Fibroblast of lung (primary cell): ENCODE results near the gene ABCG8. TPM values are rescaled to one million over a fixed set of nuclear protein-coding genes. Genes with fewer than 3 reads are reported as not detected.
A peak's percentile ranks its signal among the peaks of the same experiment; 100 is the strongest.

Experiments
- DNase-seq, 2 donors: peaks; one replicate each; pipeline versions ENCODE4 v3.0.0 to v3.0.0-alpha.2; 2010; ENCODE audit warnings: low read depth in 2 of 2
- H2AFZ ChIP-seq: 2 replicates; pipeline ENCODE4 v1.5.1; 2012; ENCODE audit warnings: low read length, control low read depth, inconsistent platforms
- H3K27ac ChIP-seq: 2 replicates; pipeline ENCODE4 v1.5.1; 2011; ENCODE audit warnings: low read length, control low read depth; ENCODE audit not compliant: insufficient read depth
- H3K27me3 ChIP-seq: 2 replicates; pipeline ENCODE4 v1.5.1; 2011; ENCODE audit warnings: mild to moderate bottlenecking, low read length; ENCODE audit not compliant: control insufficient read depth, insufficient read depth
- H3K36me3 ChIP-seq: 2 replicates; pipeline ENCODE4 v1.5.1; 2011; ENCODE audit warnings: low read length; ENCODE audit not compliant: control insufficient read depth, insufficient read depth
- H3K4me1 ChIP-seq: 2 replicates; pipeline ENCODE4 v1.5.1; 2011; ENCODE audit warnings: low read length; ENCODE audit not compliant: control insufficient read depth, insufficient read depth; ENCODE audit errors: extremely low read depth
- H3K4me2 ChIP-seq: 2 replicates; pipeline ENCODE4 v1.5.1; 2011; ENCODE audit warnings: low read length, control low read depth; ENCODE audit not compliant: insufficient read depth; ENCODE audit errors: extremely low read depth
- H3K4me3 ChIP-seq, 4 experiments: fragments of 200-600 bp in 1 of 4; sonication (generic) in 1 of 4; replicated peaks in 1 of 4; 2 replicates each; pipeline ENCODE4 v1.5.1; 2011 to 2016; ENCODE audit warnings: low read length in 4 of 4, low read depth in 3 of 4, mild to moderate bottlenecking in 3 of 4, control low read depth in 2 of 4, inconsistent platforms in 1 of 4, mixed read lengths in 1 of 4; ENCODE audit not compliant: insufficient read depth in 1 of 4; ENCODE audit errors: control extremely low read depth in 1 of 4
- H3K79me2 ChIP-seq: 2 replicates; pipeline ENCODE4 v1.5.1; 2012; ENCODE audit warnings: mild to moderate bottlenecking, low read length, inconsistent platforms; ENCODE audit not compliant: control insufficient read depth, insufficient read depth
- H3K9ac ChIP-seq: 2 replicates; pipeline ENCODE4 v1.5.1; 2011; ENCODE audit warnings: mild to moderate bottlenecking, low read length, control low read depth; ENCODE audit not compliant: insufficient read depth
- H3K9me3 ChIP-seq: 2 replicates; pipeline ENCODE4 v1.5.1; 2012; ENCODE audit warnings: low read depth, low read length; ENCODE audit not compliant: control insufficient read depth, insufficient read depth
- H4K20me1 ChIP-seq: 2 replicates; pipeline ENCODE4 v1.5.1; 2011; ENCODE audit warnings: low read length; ENCODE audit not compliant: control insufficient read depth, insufficient read depth; ENCODE audit errors: extremely low read depth
- EZH2 ChIP-seq: IDR thresholded peaks from 2 replicates; pipeline ENCODE4 v1.5.1; 2012; ENCODE audit warnings: low read length, control low read depth, mild to moderate bottlenecking; ENCODE audit errors: missing control alignments
- polyA plus RNA-seq, 2 donors: library from polyadenylated mRNA; depleted of rRNA in 1 of 2; stranded (reverse) in 1 of 2; unstranded in 1 of 2; fragments of >200 nt; gene quantifications; 2 replicates each; pipeline ENCODE4 v1.2.1, GENCODE V29; 2011 to 2012; ENCODE audit warnings: missing spikeins in 1 of 2
- total RNA-seq: library from RNA; depleted of rRNA; stranded (reverse); fragments of >200 nt; gene quantifications from 2 replicates; pipeline ENCODE4 v1.2.1, GENCODE V29; 2014
- TF ChIP-seq, protein P1 (sequence below), 2 donors: IDR thresholded peaks in 1 of 2; conservative IDR thresholded peaks in 1 of 2; 1 replicate in 1 of 2; 2 replicates in 1 of 2; pipeline ENCODE4 v1.5.1; 2011 to 2012; ENCODE audit warnings: low read length in 2 of 2, control low read depth in 1 of 2, inconsistent platforms in 1 of 2, low read depth in 1 of 2, mild to moderate bottlenecking in 1 of 2

The ABCG8 gene
- total and polyA plus RNA-seq, 2 donors (not counting 1 experiment from before 2014, with no cell fraction given), result not detected

DNA sequence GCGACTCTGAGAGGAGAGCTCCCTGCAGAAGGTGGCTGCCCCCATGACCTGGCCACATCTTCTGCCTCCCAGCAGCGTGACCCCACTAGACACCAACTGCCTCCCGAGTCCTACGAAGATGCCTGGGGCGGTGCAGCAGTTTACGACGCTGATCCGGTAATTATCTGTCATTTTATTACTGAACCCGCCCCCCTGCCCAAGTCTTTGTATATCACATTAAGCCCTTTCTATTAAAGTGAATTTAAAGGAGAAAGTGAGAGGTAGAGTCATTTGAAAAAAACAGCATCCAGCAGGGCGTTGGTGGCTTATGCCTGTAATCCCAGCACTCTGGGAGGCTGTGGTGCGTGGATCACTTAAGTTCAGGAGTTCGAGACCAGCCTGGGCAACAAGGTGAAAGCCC, 33.4 kb downstream of the ABCG8 start:
- Histone ChIP-seq H2AFZ (no peak overlapping the region), H3K9ac (no peak overlapping the region), H3K4me3 (no peak overlapping the region), H4K20me1 (no peaks in the 10 kb centered on the region), H3K4me2 (no peak overlapping the region), H3K36me3 (no peaks in the 10 kb centered on the region), H3K79me2 (no peaks in the 10 kb centered on the region), H3K4me1 (no peaks in the 10 kb centered on the region), H3K9me3 (no peaks in the 10 kb centered on the region), H3K27ac (no peak overlapping the region), H3K27me3 (peaks cover 9% of the 10 kb centered on the region)
- DNase-seq, result no peak
- TF ChIP-seq, protein P1, sequence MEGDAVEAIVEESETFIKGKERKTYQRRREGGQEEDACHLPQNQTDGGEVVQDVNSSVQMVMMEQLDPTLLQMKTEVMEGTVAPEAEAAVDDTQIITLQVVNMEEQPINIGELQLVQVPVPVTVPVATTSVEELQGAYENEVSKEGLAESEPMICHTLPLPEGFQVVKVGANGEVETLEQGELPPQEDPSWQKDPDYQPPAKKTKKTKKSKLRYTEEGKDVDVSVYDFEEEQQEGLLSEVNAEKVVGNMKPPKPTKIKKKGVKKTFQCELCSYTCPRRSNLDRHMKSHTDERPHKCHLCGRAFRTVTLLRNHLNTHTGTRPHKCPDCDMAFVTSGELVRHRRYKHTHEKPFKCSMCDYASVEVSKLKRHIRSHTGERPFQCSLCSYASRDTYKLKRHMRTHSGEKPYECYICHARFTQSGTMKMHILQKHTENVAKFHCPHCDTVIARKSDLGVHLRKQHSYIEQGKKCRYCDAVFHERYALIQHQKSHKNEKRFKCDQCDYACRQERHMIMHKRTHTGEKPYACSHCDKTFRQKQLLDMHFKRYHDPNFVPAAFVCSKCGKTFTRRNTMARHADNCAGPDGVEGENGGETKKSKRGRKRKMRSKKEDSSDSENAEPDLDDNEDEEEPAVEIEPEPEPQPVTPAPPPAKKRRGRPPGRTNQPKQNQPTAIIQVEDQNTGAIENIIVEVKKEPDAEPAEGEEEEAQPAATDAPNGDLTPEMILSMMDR (conservative IDR thresholded peaks at IDR 0.05 in 1 of 2, IDR thresholded peaks at IDR 0.05 in 1 of 2; ENCODE audit: low read depth in 1 of 2, low read length in 2 of 2), result no peak
- no peak for TF ChIP-seq EZH2

DNA sequence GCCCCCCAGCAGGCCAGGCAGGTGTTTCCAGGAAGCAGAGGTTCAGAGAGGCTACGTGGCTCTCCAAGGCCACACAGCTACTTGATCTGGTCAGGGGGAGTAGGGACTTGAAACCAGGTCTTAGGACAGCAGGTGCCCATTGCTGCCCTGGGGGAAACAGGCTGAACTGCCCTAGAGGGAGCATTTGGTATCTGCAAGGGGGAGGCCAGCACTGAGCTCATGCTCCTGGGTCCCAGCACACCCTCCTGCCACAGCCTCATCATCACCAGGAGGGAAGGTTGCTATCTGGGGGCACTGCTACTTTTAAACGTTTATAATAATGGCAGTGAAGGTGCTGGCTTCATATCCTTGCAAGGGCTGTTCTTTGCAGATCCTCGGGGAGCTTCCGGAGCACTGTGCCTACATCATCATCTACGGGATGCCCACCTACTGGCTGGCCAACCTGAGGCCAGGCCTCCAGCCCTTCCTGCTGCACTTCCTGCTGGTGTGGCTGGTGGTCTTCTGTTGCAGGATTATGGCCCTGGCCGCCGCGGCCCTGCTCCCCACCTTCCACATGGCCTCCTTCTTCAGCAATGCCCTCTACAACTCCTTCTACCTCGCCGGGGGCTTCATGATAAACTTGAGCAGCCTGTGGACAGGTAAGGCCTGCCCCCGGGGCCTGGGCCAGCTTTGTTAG, 36.1 kb downstream of the ABCG8 start:
- H3K27ac ChIP-seq, result no peak overlapping the region
- TF ChIP-seq, protein P1 (conservative IDR thresholded peaks at IDR 0.05 in 1 of 2, IDR thresholded peaks at IDR 0.05 in 1 of 2; ENCODE audit: low read depth in 1 of 2, low read length in 2 of 2), result no peak
- TF ChIP-seq EZH2, result no peak
- no peaks in the 10 kb centered on the region for H3K36me3 ChIP-seq
- H3K4me1 ChIP-seq, result no peaks in the 10 kb centered on the region
- H4K20me1 ChIP-seq, result no peaks in the 10 kb centered on the region
- H3K79me2 ChIP-seq, result no peaks in the 10 kb centered on the region
- no peak overlapping the region for H3K9ac ChIP-seq
- H2AFZ ChIP-seq, result no peak overlapping the region
- H3K4me2 ChIP-seq, result no peak overlapping the region
- no peak for DNase-seq
- no peak overlapping the region for H3K4me3 ChIP-seq
- H3K9me3 ChIP-seq, result no peaks in the 10 kb centered on the region
- H3K27me3 ChIP-seq, result peaks cover 9% of the 10 kb centered on the region

DNA sequence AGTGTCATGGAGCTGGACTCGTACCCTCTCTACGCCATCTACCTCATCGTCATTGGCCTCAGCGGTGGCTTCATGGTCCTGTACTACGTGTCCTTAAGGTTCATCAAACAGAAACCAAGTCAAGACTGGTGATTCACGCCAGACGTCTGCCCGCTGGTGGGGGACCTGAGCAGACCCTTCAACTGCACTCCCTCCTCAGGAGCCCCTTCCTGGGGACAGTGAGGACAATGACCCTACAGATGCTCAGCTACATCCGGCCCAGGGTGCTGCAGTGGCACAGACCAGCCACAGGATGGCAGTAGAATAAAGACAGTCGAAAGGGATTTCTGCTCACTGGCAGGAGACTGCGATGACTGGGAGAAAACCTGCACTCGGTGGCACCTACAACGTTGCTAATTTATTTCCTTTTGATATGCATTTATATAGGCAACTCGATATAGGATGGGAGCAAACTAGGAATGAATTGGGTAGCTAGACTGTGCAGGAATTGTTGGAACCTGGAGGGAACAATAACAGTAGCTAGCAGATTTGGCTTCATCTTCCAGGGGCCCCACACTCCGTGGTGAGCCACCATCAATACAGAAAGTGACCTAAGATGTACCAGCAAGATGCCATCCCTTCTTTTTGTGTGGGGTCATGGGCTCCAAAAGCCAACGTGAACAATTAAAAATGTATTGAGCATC, 39.2 kb downstream of the ABCG8 start:
- no peaks in the 10 kb centered on the region for H4K20me1 ChIP-seq
- no peak overlapping the region for H3K27ac ChIP-seq
- no peak overlapping the region for H3K4me3 ChIP-seq
- no peaks in the 10 kb centered on the region for H3K79me2 ChIP-seq
- H3K9me3 ChIP-seq, result no peaks in the 10 kb centered on the region
- H3K36me3 ChIP-seq, result no peaks in the 10 kb centered on the region
- H3K4me2 ChIP-seq, result peak overlapping the region; percentile 11
- DNase-seq, result peak; percentile 47 to 65
- no peak overlapping the region for H3K9ac ChIP-seq
- TF ChIP-seq EZH2, result no peak
- TF ChIP-seq, protein P1 (conservative IDR thresholded peaks at IDR 0.05 in 1 of 2, IDR thresholded peaks at IDR 0.05 in 1 of 2; ENCODE audit: low read depth in 1 of 2, low read length in 2 of 2), result peak; percentile 92 to 99
- peaks cover 7% of the 10 kb centered on the region for H3K27me3 ChIP-seq
- no peak overlapping the region for H2AFZ ChIP-seq
- peaks cover 6% of the 10 kb centered on the region for H3K4me1 ChIP-seq
